NCI-H460 (cell line): ENCODE measurements around the gene SDCCAG8. TPM values are rescaled to one million over a fixed set of nuclear protein-coding genes. Genes with fewer than 3 reads are reported as not detected.
A peak's percentile ranks its signal among the peaks of the same experiment; 100 is the strongest.
"Not testable (repeated sequence)": the region's sequence is repeated elsewhere in the genome, so short reads cannot be mapped to it uniquely, and the experiment has no call there.

ENCODE experiments used
- DNase-seq: peaks from one replicate; pipeline ENCODE4 v3.0.0-alpha.2; 2016; ENCODE audit warnings: low read depth; ENCODE audit errors: extremely low read depth
- polyA plus RNA-seq: library from polyadenylated mRNA; depleted of rRNA; stranded (reverse); fragments of >200 nt; gene quantifications from 2 replicates; pipeline ENCODE4 v1.2.3, GENCODE V29; 2014; cell fraction: nucleus; rRNA removed
- total RNA-seq: library from RNA; depleted of rRNA; stranded (reverse); fragments of >200 nt; shearing (Covaris generic); gene quantifications from 2 replicates; pipeline ENCODE4 v1.2.3, GENCODE V29; 2014; rRNA removed

Gene SDCCAG8
- total RNA-seq = 30.1 and 31.0 TPM in 2 replicates
- polyA plus RNA-seq = 19.6 and 30.4 TPM in 2 replicates

GRCh38 chr1:243255791-243256512 lies at the start of gene SDCCAG8:
Gene SDCCAG8 (plus strand): TSS chr1:243256041. CDS start chr1:243256174, 133 bp downstream.
- peak; percentile 100 for DNase-seq

GRCh38 chr1:243211984-243212383 lies 43.9 kb upstream of the SDCCAG8 start:
- not testable (repeated sequence) for DNase-seq

- DNase-seq = peak; percentile 49
These were observed 42.6 kb upstream of the SDCCAG8 start for GRCh38 chr1:243213045-243213787.

GRCh38 chr1:243215276-243215875 lies 40.5 kb upstream of the SDCCAG8 start:
- DNase-seq = not testable (repeated sequence)

GRCh38 chr1:243216741-243217140 lies 39.1 kb upstream of the SDCCAG8 start:
- no peak for DNase-seq

GRCh38 chr1:243217349-243217748 lies 38.5 kb upstream of the SDCCAG8 start:
- DNase-seq = no peak

- no peak for DNase-seq
These were observed 37.8 kb upstream of the SDCCAG8 start for GRCh38 chr1:243218059-243218458.

- DNase-seq = no peak
These were observed 28.2 kb upstream of the SDCCAG8 start for GRCh38 chr1:243227622-243228021.

GRCh38 chr1:243229526-243229925 lies 26.3 kb upstream of the SDCCAG8 start:
- no peak for DNase-seq

GRCh38 chr1:243230914-243231313 lies 24.9 kb upstream of the SDCCAG8 start:
- DNase-seq = peak; percentile 21

- no peak for DNase-seq
These were observed 21.9 kb upstream of the SDCCAG8 start for GRCh38 chr1:243233908-243234307.

- DNase-seq = no peak
These were observed 20.7 kb upstream of the SDCCAG8 start for GRCh38 chr1:243234978-243235647.

- DNase-seq = no peak
These were observed 19.1 kb upstream of the SDCCAG8 start for GRCh38 chr1:243236604-243237252.

GRCh38 chr1:243244432-243244841 lies 11.4 kb upstream of the SDCCAG8 start:
- no peak for DNase-seq

- DNase-seq = no peak
These were observed 8.9 kb upstream of the SDCCAG8 start for GRCh38 chr1:243246916-243247315.

- DNase-seq = no peak
These were observed 7.9 kb upstream of the SDCCAG8 start for GRCh38 chr1:243247901-243248300.

- no peak for DNase-seq
These were observed 6.6 kb upstream of the SDCCAG8 start for GRCh38 chr1:243249214-243249613.

GRCh38 chr1:243250102-243250501 lies 5.7 kb upstream of the SDCCAG8 start:
- no peak for DNase-seq

- no peak for DNase-seq
These were observed 4.3 kb upstream of the SDCCAG8 start for GRCh38 chr1:243251539-243251938.

GRCh38 chr1:243253211-243253925 lies 2.5 kb upstream of the SDCCAG8 start:
- no peak for DNase-seq
